Activated CD8-positive, alpha-beta memory T cell treated with anti-CD3 and anti-CD28 coated beads for 48 hours (primary cell): Measurements from ENCODE around the gene PTPN1.
"Not testable (repeated sequence)": the region's sequence is repeated elsewhere in the genome, so short reads cannot be mapped to it uniquely, and the experiment has no call there.

Source experiments
- DNase-seq, 3 experiments: peaks; one replicate each; pipeline ENCODE4 v3.0.0-alpha.2; 2020; ENCODE audit warnings: low read depth in 2 of 3, low spot score in 2 of 3

Gene PTPN1

DNA sequence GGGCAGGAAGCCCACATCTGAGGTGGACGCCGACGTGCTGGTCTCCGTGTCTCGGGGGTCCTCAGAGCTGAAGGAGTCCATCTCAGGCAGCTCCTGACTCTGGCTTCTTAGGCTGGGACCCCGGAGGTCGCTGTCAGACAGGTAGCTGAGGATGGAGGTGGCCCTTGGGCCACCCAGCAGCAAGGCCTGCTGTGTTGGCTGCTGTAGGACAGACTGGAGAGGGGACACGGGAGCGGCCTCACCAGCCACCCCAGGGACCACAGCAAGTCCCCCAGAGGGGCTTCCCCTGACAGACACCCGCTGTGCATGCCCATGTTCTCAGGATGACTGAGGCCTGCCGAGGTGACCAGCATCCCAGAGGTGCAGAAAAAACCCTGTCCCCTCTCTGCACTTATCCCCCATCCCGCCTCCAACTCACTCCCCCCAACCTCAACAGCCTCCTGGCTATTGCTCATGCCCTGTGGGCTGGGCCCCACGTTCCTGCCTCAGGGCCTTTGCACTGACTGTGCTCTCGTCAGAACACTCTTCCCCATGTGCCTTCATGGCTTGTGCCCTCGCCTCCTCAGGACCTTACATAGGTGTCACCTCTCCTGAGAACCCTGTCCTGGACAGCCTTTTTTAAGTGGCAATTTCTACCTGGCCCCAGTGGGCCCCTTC, 92.4 kb downstream of the PTPN1 start:
- no peak for DNase-seq

DNA sequence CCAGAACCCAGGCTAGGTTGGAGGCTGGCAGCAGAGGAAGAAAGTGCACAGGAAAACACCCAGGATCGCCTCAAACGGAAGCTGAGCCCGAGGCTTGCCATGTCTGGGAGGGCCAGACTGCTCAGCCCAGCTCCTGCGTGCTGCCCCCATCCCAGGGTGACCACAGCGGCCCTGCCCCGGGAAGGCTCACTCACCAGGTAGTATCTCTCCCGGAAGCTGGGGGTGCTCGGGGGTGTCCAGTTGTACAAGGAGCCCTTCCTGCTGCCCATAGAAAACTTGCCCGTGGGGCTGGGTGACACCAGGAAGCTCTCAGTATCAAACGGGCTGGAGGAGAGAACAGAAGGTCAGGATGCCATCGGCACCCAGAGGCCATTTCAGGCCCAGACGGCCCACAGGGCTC, 94.3 kb downstream of the PTPN1 start:
- no peak for DNase-seq

DNA sequence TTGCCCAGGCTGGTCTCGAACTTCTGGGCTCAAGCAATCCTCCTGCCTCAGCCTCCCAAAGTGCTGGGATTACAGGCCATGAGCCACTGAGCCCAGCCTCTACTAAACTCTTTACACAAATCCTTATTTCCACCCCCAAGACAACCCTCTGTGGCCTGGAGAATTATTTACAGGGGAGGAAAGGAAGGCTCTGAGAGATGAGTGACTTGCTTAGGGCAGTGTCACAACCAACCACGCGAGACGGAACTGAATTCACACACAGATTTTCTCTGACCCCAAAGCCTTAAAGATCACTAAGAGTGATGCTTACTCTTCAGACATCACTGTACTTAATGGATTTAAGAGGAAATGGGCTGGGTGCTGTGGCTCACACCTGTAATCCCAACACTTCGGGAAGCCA, 95.0 kb downstream of the PTPN1 start:
- no peak for DNase-seq

DNA sequence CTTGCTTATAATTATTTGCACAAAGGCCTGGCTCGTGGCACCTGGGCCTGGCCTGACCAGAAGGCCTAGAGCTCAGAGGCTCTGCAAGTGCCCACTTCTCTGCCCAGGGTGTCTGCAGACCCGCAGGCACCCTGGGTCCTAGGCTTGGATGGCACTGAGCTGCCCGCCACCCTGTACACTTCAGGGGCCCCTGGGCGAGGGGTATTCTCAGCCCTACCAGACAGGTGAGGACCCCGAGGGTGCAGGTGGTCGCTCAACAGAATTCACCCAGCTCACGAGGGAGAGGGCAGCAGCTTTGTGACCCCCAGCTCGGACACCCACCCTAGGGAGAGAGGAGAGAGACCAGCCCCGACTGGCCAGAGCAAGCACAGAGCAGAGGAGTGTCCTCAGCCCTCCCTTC, 97.3 kb downstream of the PTPN1 start:
- no peak for DNase-seq

DNA sequence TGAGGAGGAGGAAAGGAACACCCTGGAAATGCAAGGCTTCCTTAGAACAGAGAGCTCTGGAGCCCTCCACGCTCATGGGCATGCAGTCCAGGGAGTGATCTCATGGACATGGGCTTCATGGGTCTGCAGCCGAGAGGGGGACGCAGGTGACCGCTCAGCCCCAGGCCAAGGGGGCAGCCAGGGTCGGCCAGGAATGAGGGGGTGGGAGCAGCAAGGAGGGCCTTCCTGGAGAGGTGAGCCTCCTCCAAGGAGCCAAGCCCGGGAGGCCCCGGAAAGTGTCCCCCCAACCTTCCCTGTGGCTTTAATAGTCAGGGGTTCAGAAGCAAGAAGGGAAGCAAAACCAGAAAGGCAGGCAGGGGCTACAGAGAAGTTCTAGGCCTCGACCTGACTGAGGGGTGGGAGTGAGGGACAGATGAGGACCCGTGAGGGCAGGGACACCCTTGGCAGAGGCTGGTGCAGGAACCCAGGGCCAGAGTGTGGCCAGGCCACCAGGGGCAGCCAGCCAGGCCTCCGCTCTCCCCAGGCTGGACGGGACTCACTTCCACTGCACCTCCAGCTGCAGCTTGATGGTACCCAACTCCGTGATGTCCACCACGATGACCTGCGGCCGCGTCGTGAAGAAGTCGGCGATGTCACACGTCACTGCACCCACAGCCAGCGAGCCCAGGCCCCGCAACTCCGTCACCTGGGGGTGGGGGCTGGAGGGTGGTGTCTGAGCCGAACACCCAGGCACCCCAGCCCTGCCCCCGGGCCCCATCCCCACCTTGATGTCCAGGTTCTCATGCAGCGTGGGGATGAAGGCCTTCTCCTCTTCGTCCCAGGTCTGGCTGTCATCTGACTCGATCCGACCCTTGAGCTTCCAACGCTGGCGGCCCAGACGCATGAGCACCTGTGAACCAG, 97.9 kb downstream of the PTPN1 start:
- no peak for DNase-seq

DNA sequence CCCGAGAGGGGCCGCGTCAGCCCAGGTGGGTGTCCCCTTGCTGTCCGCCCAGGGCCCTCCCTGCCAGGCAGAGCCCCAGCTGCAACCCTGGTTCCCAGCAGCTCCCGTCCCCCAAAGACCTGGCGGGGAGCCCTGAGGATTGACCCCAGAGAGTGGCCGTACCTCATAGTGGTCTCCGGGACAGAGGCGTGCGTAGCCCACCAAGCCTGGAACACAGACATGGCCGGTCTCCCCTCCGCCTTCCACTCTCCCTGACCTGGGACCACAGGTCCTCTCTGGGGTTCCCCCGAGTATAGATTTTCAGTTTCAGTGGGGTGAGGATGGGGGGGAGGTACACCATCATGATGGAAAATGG, 98.5 kb downstream of the PTPN1 start:
- no peak for DNase-seq

DNA sequence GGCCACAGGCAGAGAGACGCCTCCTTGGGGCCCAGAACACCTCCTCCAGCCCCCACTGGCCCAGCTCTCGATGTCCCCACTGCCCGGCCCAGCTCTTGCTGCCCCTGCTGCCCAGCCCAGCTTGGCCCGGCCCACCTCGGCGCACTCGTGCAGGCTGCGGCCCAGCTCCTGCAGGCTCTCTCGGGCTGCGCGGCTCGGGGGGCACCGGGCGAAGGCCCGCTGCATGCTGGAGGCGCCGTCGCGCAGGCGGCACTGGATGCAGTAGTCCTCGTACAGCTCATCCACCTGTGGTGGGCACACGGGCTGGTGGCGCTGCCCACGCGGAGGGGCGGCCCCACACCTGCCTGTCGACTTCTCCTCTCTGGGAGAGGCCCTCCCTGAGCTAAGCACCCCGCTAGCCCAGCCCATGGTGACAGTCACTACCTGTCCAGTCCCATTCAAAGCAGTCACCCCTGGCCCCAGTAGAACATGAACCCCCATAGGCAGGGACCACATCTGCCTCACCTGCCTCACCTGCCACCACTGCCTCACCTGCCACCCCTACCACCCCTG, 99.3 kb downstream of the PTPN1 start:
- DNase-seq, result no peak

DNA sequence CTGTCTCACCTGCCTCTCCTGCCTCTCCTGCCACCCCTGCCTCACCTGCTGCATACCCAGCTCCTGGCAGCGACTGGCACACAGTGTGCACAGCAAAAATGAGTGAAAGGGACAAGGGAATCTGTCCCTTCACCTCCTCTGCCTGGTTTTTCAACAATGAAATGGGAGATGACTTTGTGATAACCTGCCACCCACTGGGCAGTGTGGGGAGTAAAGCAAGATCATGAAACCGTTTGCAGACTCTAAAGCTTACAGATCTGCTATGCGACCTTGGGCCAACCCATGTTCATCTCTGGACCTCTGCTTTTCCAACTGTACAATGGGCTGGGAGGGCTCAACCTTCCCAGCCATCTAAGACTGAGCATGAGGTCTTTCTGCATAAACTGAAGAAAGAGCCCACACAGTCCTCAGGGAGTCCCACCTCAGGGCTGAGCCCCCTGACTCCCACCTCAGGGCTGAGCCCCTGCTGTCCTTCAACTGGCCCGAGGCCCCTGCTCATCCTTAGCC, 100.1 kb downstream of the PTPN1 start:
- no peak for DNase-seq

DNA sequence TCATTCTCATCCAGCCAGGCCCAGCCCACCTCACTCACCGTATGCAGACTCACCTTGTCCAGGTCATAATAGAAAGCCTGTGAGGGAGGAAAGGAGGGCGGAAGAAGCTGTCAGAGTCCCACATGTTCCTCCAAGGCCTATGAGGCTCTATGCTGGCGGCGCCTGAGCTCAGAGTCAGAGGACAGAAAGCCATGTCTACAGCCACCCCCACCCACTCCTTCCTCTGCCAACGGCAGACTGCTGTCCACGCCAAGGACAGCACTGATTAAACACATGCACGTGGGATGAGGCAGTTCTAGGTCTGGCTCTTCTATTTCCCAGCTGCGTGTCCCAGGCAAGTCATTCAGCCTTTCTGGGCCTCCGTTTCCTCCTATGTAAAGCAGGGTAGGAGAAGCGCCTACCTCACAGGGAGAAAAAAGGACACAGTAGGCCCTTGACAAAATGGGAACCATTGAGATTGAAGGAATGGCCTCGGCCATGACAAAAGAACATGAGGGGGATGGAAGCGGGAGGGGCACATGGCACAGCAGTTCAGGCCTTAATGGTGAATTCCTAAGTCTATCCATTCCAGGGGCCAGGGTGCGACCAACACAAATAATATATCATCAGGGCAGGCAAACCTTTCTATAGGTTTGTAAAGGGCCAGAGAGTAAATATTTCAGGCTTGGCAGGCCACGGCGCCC, 101.1 kb downstream of the PTPN1 start:
- DNase-seq, result no peak

DNA sequence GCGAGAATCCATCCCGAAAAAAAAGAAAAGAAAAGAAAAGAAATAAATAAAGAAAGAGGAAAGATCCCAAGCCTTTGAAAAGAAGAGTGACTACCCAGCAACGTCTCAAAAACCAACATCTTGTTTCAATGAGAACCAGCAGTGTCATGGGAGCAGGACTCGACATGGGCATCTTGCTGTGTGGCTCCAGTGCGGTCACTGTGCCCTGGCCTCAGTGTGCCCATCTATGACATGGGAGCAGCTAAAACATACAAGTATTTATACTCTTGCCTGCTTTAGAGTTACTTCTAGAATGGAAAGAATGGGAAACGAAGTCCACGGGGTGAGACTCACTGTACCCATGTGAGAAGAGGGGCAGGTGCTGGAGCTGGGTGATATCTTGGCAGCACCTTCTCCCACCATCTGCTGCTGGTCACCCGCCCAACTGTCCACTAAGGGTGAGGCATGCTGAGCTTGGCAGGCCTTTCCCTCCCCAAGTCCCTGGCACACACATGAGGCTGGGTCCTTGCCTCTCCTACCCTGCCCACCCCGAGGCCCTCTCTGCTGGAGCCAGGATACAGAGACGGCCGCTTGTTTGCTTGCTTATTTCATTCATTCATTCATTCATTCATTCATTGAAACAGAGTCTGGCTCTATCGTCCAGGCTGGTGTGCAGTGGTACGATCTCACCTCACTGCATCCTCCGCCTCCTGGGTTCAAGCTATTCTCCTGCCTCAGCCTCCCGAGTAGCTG, 103.4 kb downstream of the PTPN1 start:
- no peak for DNase-seq

DNA sequence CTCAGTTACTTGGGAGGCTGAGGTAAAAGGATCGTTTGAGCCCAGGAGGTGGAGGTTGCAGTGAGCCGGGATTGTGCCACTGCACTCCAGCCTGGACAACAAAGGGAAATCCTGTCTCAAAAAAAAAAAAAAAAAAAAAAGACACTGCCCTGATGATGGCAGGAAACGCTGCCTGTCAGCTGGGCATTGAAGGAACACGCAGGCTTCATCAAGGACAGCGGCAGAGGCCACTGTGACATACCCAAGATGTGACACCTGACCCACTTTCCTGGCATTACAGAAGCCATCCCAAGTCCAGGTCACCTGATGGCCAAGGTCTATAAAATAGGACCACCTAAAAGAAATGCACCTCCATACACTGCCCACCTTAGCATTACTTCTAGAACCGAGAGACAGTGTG, 105.2 kb downstream of the PTPN1 start:
- DNase-seq, result no peak

DNA sequence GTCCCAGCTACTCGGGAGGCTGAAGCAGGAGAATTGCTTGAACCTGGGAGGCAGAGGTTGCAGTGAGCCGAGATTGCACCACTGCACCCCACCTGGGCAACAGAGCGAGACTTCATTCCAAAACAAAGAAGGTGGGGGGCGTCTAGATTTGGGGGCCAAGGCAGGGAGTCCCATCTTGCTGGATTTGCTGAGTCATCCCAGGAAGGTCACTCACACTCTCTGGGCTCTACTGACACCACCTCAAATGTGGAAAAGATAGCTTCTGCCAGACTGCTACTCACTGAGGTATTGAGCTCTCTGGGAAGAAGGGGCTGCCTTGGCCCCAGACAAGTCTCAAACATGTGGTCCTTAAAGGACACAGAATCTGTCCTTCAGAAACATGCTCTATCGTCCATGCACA, 106.8 kb downstream of the PTPN1 start:
- no peak for DNase-seq

DNA sequence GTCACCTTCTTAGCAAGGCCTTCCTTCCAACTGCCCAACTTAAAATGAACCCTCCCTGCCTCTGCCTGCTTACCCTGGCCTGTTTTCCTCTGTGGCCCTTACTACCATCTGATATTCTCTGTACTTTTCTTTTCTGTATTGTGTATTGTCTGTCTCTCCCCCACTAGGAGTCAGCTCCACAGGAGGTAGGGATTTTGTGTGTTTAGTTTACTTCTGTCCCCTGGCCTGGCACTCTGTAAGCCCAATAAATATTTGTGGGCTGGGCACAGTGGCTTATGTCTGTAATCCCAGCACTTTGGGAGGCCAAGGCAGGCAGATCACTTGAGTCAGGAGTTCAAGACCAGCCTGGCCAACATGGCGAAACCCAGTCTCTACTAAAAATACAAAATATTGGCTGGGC, 108.4 kb downstream of the PTPN1 start:
- DNase-seq, result no peak

DNA sequence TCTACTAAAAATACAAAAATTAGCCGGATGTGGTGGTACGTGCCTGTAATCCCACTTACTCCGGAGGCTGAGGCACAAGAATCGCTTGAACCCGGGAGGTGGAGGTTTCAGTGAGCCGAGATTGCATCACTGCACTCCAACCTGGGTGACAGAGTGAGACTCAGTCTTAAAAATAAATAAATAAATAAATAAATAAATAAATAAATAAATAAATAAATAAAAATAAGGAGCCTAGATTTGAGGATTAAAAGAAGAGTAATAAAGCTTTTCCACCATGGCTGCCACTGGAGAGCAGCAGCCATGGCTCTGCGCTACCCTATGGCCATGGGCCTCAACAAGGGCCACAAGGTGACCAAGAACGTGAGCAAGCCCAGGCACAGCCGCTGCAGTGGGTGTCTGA, 110.3 kb downstream of the PTPN1 start:
- not testable (repeated sequence) for DNase-seq

DNA sequence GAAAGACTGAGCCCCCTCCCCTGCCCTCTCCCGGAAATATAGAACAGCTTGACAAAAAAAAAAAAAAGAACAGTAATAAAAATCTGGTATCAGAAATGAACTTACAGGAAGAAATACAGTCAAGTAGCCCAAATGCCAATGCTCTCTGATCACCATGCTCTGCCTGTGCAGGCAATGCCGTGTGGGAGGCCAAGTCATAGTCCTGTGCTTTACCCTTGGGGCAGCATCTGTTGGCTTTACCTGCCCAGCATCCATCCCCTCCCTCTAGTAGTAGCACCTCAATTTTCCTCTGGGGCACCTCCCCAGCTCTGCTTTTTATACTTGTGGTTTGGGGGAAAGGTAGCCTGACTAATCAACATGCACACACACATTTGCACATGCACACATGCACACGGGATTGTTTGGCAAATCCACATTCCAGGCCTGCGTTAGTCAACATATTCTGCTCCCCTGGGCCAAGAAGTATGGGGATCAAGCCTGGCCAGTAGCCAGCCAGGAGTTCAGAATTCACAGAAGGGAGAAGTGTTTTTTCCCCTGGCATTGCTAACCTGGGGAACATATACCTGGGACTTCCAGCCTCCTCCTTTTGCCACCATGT, 111.0 kb downstream of the PTPN1 start:
- no peak for DNase-seq

DNA sequence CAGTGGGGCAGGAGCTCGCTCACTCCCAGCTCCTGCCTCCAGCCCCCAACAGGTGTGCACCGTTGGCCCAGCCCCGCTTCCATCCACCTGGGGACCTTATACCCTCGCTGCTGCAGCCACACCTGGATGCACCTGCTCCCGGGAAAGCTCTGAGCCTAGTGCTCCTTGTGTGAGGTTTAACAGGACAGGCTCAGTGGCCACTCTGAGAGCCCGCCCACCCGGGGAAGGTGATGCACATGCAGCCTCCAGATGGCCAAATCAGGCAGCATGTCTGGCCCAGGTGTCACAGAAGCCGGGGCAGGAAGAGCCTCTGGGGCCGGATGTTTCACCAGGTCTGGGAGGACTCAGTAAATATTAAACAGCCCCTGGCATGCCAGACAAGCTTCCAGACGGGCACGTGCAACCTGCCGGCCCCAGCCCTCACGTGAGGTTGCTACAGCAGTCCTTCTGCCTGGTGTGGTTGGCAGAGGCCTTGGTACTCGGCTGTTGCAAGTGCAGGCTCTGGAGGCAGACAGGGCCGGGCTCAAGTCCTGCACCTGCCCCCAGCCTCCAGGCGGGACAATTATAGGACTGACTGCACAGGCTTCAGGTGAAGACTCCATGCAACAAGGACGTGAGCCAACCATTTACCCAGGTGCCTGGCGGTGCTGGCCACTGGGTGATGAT, 114.3 kb downstream of the PTPN1 start:
- DNase-seq, result no peak

DNA sequence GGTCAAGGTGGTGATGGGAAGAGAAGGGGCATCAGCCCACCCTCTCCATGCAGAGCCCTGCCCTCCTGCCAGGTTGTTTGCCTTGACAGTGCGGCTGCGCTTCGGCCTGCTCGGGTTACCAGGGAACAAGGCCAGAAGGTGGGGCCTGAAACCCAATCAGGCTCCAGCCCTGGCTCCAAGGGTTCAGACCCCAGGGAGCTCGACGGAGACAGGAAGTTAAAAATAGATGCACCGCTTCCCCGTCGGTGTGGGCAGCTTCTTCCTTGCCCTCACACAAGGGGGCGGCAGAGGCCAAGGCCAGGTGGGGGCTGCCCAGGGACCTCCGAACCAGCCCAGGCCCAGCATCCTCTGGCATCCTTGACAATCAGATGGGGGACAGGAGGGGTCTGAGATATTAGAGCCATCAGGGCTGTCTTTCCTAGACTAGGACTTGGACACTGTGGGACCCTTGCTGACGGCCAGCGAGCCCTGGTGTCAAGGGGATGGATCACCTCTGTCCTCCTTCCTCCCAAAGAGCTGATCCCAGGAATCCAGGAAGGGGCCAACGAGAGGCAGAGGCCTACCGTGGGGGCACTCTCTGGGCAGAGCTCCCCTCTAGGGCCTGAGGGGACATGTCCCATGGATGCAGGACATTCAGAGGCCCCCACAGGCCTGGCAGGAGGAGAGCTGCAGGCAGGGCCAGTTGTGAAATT, 115.9 kb downstream of the PTPN1 start:
- peak in 1 of 3 experiments; percentile 2 for DNase-seq

DNA sequence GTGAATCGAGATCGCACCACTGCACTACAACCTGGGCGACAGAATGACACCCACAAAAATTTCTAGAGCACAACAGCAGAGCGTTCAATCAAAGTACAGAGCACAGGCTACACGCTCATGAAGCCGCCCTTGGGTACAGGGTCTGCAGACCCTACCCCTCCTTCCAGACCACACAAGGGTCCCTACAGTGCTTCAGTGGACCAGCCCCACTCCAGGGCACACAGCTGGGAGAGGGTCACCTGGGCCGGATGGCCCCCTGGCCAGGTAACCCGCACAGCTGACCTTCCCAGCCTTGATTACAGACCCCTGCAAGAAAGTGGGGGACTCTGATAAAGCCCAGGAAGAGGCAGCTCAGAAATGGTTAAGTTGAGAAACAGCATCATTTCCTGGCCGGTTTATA, 117.6 kb downstream of the PTPN1 start:
- DNase-seq, result no peak

DNA sequence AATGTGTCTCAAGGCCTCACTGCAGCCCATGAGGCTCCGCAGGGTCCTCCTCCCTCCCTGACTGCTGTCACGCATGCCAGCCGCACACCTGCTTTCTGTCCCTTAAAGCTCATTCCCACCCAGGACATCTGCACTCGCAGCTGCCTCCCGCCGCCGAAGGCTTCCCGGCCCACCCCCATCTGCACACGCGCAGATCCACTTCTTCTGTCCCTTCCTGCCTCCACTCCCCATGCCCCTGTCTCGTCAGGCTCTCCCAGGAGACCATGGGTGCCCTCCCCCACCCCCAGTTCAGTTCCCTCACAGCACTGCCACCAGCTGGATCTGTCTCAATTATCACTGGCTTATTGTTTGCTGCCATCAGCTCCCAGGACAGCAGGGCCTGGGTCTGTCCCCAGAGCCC, 118.1 kb downstream of the PTPN1 start:
- no peak for DNase-seq
